Measurements from ENCODE around the gene NYAP2.

- TF ChIP-seq EGR1 (IDR thresholded peaks at IDR 0.05; ENCODE audit: low read depth), result no peak
- TF ChIP-seq CTCF (IDR thresholded peaks at IDR 0.05 in 2 of 3, conservative IDR thresholded peaks at IDR 0.05 in 1 of 3; ENCODE audit: borderline replicate concordance in 1 of 3, insufficient read depth in 1 of 3, low read depth in 2 of 3, low read length in 2 of 3), result no peak
- no peak for TF ChIP-seq ELF1 (IDR thresholded peaks at IDR 0.05; ENCODE audit: borderline replicate concordance, low read depth)
- no peak for TF ChIP-seq SIN3A (IDR thresholded peaks at IDR 0.05; ENCODE audit: low read depth)
- TF ChIP-seq POLR2AphosphoS5 (IDR thresholded peaks at IDR 0.05; ENCODE audit: low read depth, low read length), result no peak
- TF ChIP-seq SRF (IDR thresholded peaks at IDR 0.05; ENCODE audit: low read depth), result no peak
- TF ChIP-seq ZNF274 (IDR thresholded peaks at IDR 0.05; ENCODE audit: low read depth, low read length), result no peak
- no peak for TF ChIP-seq CEBPB (IDR thresholded peaks at IDR 0.05; ENCODE audit: low read depth)
- no peak for TF ChIP-seq TCF7L2 (IDR thresholded peaks at IDR 0.05; ENCODE audit: borderline replicate concordance, extremely low read depth, insufficient read depth, insufficient read length)
- no peak for TF ChIP-seq EZH2 (IDR thresholded peaks at IDR 0.05)
- TF ChIP-seq REST (IDR thresholded peaks at IDR 0.05; ENCODE audit: low read depth), result no peak
- TF ChIP-seq POLR2A (IDR thresholded peaks at IDR 0.05; ENCODE audit: borderline replicate concordance, extremely low read depth, insufficient read depth, insufficient read length), result no peak
- no peak for TF ChIP-seq ZBTB33 (IDR thresholded peaks at IDR 0.05; ENCODE audit: extremely low read depth, insufficient replicate concordance, low read length)
- no peak for TF ChIP-seq MAX (IDR thresholded peaks at IDR 0.05)
Measured at GRCh38 chr2:225691711-225692110, 292.2 kb downstream of the NYAP2 start.

All from HCT116 (cell line).